GM18907 (cell line): ENCODE results near the gene FXYD2.

ENCODE experiments used
- ATAC-seq: cut with Tn5 transposase; IDR thresholded peaks from one replicate; pipeline ENCODE4 v1.9.1; 2021; ENCODE audit warnings: mild to moderate bottlenecking, moderate library complexity; ENCODE audit not compliant: unreplicated experiment

Gene FXYD2

GRCh38 chr11:117805045-117805444 lies 19.5 kb downstream of the FXYD2 start:
- ATAC-seq = no peak

- ATAC-seq = no peak
Observed at GRCh38 chr11:117803896-117804295, 20.6 kb downstream of the FXYD2 start.

GRCh38 chr11:117799634-117800033 lies 24.9 kb downstream of the FXYD2 start:
- ATAC-seq = no peak

- ATAC-seq = no peak
Observed at GRCh38 chr11:117796872-117797529, 27.5 kb downstream of the FXYD2 start, which contains the start of gene DSCAML1. Gene DSCAML1, minus strand, starts transcription at chr11:117797216. Its CDS starts 137 bp downstream, at chr11:117797079.

GRCh38 chr11:117796456-117796871 lies 28.1 kb downstream of the FXYD2 start:
- no peak for ATAC-seq

- no peak for ATAC-seq
Observed at GRCh38 chr11:117795638-117796455, 28.7 kb downstream of the FXYD2 start.

- ATAC-seq = no peak
Observed at GRCh38 chr11:117794772-117795629, 29.5 kb downstream of the FXYD2 start.

- no peak for ATAC-seq
Observed at GRCh38 chr11:117794135-117794534, 30.4 kb downstream of the FXYD2 start.

- no peak for ATAC-seq
Observed at GRCh38 chr11:117793583-117793982, 31.0 kb downstream of the FXYD2 start.

- no peak for ATAC-seq
Observed at GRCh38 chr11:117792992-117793391, 31.6 kb downstream of the FXYD2 start.

GRCh38 chr11:117792241-117792640 lies 32.3 kb downstream of the FXYD2 start:
- no peak for ATAC-seq

GRCh38 chr11:117790279-117790678 lies 34.3 kb downstream of the FXYD2 start:
- ATAC-seq = no peak

- no peak for ATAC-seq
Observed at GRCh38 chr11:117789241-117789640, 35.3 kb downstream of the FXYD2 start.

- ATAC-seq = no peak
Observed at GRCh38 chr11:117786135-117786870, 38.2 kb downstream of the FXYD2 start.

- no peak for ATAC-seq
Observed at GRCh38 chr11:117782101-117782500, 42.4 kb downstream of the FXYD2 start.

- ATAC-seq = no peak
Observed at GRCh38 chr11:117781627-117782026, 42.9 kb downstream of the FXYD2 start.

- ATAC-seq = no peak
Observed at GRCh38 chr11:117780456-117780855, 44.1 kb downstream of the FXYD2 start.

- ATAC-seq = no peak
Observed at GRCh38 chr11:117774553-117774952, 50.0 kb downstream of the FXYD2 start.

GRCh38 chr11:117772360-117772759 lies 52.2 kb downstream of the FXYD2 start:
- no peak for ATAC-seq

GRCh38 chr11:117771841-117772240 lies 52.7 kb downstream of the FXYD2 start:
- no peak for ATAC-seq

- no peak for ATAC-seq
Observed at GRCh38 chr11:117771197-117771596, 53.3 kb downstream of the FXYD2 start.
